ENCODE results near the gene AIPL1.

The AIPL1 gene

DNA sequence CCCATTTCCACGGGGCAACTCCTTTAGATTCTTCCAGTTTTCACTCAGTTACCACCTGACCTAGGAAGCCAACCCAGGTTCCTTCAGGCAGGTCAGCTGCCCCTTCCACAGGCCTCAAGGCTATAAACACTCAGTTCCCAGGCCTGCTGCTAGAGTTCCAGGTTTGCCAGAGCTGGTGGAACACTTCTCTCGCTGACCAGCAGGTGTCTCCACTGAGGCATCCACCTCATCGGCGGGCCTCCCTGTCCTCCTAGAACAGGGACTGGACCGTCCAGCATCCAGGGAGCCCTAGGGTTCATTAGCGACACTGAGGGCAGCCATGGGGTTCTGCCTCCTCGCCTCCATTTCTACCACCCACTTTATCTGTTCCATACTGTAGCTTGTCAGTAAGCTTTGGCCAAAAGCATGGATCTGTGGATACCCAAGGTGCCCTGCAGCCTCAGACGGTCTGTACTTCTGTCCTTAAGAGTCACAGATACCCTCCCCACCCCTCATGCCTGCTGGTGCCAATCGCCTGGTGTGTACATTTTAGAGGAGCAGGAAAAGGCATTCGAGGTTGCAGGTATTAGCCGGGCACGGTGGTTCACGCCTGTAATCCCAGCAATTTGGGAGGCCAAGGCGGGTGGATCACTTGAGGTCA lies 38.3 kb upstream of the AIPL1 start:
- peak; percentile 93 for DNase-seq (ENCODE audit: low spot score)
- in situ Hi-C loops (cut with MboI; ENCODE audit: low pct_unique_long_range_greater_than_20kb, low sequenced_read_pairs, unreplicated experiment): no loop called here
- TF ChIP-seq CTCF (IDR thresholded peaks at IDR 0.05; ENCODE audit: extremely low read depth, insufficient read depth, missing control alignments): peak; percentile 94

DNA sequence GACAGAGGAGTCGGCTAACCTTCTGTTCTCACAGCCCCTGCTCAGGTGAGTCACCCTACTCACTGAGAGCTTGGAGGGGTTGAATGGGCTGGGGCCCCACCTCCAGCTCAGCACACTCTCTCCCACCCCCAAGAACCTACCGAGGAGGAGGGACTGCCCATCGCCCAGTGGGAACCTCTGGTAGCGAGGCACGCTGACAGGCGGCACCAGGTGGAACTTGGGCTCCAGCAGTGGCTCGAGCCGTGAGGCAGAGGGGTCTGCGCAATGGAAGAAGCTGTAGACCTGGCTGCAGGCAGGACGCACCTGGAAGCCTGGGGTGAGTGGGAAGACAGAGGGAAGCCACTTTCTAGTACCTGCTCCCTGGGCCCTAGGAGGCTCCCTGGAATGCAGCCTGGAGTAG lies 37.6 kb upstream of the AIPL1 start:
- TF ChIP-seq CTCF (IDR thresholded peaks at IDR 0.05; ENCODE audit: extremely low read depth, insufficient read depth, missing control alignments): no peak
- in situ Hi-C loops (cut with MboI; ENCODE audit: low pct_unique_long_range_greater_than_20kb, low sequenced_read_pairs, unreplicated experiment): no loop called here
- DNase-seq (ENCODE audit: low spot score): no peak

- no peak for DNase-seq (ENCODE audit: low spot score)
- no peak for TF ChIP-seq CTCF (IDR thresholded peaks at IDR 0.05; ENCODE audit: extremely low read depth, insufficient read depth, missing control alignments)
- in situ Hi-C loops (cut with MboI; ENCODE audit: low pct_unique_long_range_greater_than_20kb, low sequenced_read_pairs, unreplicated experiment): no loop called here
Observed at GRCh38 chr17:6471531-6472465, 36.9 kb upstream of the AIPL1 start.

GRCh38 chr17:6470751-6471521 lies 36.0 kb upstream of the AIPL1 start:
- in situ Hi-C loops (cut with MboI; ENCODE audit: low pct_unique_long_range_greater_than_20kb, low sequenced_read_pairs, unreplicated experiment): no loop called here

DNA sequence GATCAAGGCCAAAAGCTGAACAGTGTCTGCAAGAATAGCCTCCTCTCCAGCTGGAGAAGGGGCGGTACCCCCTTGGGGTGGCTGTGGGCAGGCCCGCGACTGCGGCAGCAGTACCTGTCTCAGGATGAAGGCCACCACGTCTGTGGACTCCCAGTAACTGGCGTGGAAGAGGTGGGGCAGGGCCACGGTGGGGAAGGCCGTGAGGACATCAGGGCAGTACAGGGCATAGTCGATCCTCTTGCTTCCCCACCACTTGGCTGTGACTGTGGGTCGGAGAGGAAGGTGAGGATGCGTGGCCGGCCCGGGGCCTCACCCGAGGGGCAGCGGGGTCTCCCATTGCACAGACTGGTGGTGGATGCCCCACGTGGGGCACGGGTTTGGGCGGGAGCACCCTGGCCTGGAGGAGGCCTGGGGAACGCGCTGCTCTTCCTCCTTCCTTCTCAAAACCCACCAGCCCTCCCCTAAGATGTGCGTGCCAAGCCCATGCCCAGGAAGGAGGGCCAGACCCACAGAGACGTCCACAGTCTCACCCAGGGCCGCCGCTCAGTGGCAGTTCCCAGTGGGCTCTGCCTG lies 35.3 kb upstream of the AIPL1 start:
- DNase-seq (ENCODE audit: low spot score): no peak
- TF ChIP-seq CTCF (IDR thresholded peaks at IDR 0.05; ENCODE audit: extremely low read depth, insufficient read depth, missing control alignments): no peak
- in situ Hi-C loops (cut with MboI; ENCODE audit: low pct_unique_long_range_greater_than_20kb, low sequenced_read_pairs, unreplicated experiment): no loop called here

More at GRCh38 chr17:6470751-6471521, 36.0 kb upstream of the AIPL1 start:
- no peak for TF ChIP-seq CTCF (IDR thresholded peaks at IDR 0.05; ENCODE audit: extremely low read depth, insufficient read depth, missing control alignments)
- no peak for DNase-seq (ENCODE audit: low spot score)

Data from GM13977 (cell line).